HTR-8/SVneo (cell line): ENCODE measurements around the gene CDK5RAP3.

ENCODE experiments used
- DNase-seq: peaks from one replicate; pipeline ENCODE4 v3.0.0; 2011; ENCODE audit warnings: low spot score, mixed read lengths; ENCODE audit not compliant: insufficient read length
- FAIRE-seq: peaks from 2 replicates; lab custom pipeline; 2011; peaks lifted over from hg19 to GRCh38; lab: Jason Lieb, UNC

The CDK5RAP3 gene

DNA sequence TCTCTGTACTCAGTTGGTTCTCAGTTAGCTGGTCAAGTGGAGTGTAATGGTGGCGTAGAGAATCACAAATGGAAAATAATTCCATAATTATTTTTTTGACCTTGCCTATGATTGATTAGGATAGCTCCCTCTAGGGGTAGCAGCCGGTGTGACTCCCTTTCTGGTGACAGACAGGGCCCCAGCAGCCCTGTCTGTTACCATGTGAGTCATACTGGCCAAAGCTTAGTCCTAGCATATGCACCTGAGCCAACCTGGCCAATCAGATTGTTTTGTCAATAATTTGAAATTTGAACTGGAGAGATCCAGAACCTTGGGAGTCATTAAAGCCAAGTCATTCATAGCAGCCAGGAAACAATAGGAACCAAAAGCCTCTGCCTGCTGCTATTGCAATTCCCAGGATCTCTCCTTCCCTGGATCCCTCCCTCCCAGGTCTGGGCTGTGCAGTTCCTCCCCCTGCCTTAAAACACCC lies 23.9 kb upstream of the CDK5RAP3 start:
- peak; percentile 96 for DNase-seq
- FAIRE-seq: peak; percentile 76

DNA sequence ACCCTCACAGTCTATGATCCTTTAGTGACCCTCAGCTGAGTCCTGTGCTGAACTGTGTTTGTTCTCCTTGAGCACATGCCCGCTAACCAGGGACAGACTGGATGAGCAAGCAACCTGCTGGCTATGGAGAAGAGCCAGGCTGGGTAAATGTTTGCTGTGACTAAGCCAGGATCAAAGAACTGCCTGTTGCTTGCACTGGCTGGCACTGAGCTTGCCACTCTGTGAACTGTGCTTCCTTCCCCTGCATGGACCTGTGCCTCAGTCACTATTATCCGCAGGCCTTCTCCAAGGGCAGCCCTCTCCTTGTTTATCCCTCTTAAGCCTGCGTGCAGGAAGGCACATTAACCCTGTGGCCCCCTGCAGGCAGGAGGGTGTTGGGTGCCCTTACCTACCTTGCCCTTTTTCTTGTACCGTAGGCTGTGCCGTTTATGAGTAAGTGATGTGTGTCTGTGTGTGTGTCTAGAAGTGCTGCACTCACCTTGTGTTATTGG lies 22.2 kb upstream of the CDK5RAP3 start:
- no peak for DNase-seq
- peak; percentile 76 for FAIRE-seq

DNA sequence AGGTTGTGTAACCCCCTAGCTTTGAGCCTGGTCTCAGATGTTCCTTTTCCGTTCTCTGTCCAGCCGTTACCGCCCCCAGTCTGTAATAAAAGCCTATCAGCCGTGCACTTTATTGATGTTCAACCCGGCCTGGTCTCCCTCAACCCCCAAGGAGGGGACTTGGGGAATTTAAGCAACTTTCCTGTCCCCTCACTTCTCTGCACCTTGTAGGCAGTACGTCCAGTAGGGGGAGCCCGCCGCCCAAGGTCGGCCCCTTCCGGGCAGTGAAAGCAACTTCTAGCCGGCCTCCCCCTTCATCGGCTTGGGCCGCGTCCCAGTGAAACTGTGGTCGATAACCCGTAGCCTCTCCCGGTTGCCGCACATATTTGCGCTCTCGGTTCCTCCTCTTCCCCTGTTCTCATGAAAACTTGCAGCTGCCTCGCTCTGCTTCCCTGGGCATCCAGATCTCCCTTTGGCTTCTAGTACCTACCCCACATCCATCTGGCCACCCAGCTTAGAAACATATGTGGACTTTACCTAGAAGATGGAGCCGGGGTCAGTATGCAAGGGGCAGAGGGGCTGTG lies 21.6 kb upstream of the CDK5RAP3 start:
- DNase-seq (peak; percentile 87), FAIRE-seq (no peak)

DNA sequence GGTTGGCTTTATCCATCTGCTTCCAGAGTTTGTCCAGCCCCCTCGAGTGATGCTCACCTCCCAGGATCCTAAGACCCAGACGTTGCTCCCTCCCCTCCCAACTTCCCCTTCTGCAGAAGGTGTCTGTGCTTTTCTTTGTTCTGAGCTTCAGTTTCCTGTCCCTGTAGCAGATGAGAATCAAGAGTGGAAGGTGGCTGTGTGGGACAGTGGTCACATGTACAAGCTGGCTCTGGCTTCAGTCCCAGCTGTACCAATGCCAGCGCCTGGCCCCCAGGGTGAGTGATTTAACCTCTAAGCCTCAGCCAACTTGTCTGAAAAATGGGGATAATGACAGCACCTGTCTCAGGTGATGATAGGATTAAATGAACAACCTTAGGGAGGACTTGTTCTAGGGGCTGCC lies 21.0 kb upstream of the CDK5RAP3 start:
- FAIRE-seq: no peak

DNA sequence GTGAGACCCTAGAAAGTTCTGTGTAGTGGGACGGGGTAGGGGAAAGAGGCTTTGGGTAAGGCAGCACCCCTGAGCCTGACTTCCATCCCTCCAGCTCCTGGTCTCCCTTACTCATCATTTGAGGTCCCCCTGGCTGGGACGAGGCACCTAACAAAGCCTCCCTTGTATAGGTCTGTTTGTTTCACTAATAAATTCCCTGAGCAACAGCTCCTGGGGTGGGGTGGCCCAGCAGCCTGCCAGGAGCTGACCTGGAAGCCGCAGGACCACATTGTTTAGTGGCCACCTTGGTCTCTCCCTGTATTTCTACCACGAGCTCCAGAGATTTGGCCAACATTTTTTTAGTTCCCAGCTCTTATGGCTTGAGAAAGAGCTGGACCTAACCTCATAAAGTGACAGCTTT lies 20.5 kb upstream of the CDK5RAP3 start:
- no peak for FAIRE-seq
- DNase-seq: no peak

More for the DNA sequence above, 21.0 kb upstream of the CDK5RAP3 start:
- no peak for DNase-seq

DNA sequence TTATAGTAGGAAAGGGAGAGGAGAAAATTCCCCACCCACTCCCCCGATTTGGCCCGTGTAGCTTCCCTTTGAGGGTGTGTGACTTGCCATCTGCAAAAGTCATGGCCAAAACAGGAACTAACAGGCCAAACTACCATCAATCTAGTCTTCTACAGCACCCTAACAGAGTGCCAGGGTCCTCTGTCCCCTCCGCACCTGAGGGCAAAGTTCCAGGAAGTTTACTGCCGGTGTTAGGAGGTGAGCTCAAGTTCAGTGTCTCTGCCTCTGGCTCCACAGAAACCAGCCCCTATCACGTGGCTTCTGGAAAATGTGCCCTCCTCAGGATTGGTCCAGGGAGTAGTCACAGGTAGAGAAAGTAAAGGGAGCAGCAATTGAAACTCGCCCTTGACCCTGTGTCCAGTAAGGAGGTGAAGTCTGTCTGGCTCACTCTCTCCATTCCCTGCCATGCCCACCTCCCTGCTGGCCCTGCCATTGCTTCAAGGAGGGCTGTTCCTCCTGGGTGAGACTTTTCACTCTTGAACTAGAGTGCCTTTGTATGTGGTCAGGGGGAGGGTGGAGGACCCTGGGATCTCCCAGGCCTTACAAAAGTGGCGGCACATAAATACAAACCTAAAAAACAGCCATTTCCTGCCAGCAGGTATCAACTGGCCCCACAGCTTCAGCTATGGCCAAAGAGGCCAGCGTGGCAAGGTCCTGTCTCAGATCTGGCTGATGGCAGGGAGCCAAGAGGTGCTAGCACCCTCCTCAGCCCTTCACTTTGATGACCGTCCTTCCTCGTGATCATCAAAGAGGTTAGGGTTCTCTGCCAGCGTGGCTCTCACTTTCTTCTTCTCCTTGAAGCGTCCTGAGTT lies 18.5 kb upstream of the CDK5RAP3 start:
- DNase-seq: no peak
- FAIRE-seq: no peak

DNA sequence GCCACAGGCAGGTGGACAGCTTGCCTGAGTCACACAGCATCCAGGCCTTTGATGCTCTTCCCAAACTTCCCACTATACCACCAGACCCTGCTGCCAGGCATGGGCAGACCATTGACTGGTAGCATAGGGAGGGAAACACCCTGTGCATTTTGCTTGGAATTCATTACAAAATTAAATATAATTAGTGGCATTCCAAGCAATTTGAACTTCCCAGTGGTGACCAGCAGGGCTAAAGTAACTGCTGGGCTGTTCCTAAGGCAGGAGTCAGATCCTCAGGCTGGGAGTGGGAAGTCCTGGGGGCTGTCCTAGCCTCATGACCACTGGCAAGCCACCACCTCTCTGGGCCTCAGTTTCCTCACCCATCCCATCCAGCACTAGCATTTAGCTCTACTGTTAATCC lies 17.0 kb upstream of the CDK5RAP3 start:
- no peak for DNase-seq
- FAIRE-seq: no peak

DNA sequence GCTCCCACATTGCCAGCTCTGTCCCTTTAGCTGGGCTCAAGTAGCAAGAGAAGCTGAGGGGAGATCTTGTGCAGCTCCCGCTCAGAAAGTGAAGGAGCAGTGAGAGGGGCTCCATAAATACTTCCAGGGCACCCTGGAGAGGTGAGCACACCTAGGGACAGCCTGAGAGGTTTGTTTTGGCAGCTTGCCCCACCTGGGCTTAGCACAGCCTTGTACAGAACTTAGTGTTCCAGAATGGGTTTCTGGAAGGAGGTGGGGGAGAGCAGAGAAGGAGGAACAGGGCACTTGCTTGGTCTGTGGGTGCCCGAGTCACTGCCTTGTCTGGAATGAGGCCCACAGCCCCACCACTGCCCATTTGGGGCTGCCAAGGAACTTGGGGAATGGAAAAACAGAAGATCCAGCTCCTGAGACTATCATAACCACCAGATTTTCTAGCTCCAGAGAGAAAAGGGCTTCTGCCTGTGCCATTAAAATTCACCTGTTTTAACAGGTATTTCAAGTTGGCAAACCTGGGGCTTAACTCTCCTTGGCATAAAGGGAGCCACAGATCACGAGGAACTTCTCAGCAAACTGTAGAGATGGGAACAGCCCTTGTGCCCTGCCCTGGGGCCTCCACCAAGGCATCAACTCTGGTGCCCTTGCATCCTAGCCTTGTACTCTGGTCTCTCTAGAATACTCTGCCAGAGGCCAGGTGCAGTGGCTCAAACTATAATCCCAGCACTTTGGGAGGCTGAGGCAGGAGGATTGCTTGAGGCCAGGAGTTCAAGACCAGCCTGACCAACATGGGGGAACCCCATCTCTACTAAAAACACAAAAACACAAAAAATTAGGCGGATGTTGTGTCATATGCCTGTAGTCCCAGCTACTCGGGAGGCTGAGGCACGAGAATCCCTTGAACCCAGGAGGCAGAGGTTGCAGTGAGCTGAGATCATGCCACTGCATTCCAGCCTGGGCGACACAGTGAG lies 15.1 kb upstream of the CDK5RAP3 start:
- DNase-seq (no peak), FAIRE-seq (no peak)

DNA sequence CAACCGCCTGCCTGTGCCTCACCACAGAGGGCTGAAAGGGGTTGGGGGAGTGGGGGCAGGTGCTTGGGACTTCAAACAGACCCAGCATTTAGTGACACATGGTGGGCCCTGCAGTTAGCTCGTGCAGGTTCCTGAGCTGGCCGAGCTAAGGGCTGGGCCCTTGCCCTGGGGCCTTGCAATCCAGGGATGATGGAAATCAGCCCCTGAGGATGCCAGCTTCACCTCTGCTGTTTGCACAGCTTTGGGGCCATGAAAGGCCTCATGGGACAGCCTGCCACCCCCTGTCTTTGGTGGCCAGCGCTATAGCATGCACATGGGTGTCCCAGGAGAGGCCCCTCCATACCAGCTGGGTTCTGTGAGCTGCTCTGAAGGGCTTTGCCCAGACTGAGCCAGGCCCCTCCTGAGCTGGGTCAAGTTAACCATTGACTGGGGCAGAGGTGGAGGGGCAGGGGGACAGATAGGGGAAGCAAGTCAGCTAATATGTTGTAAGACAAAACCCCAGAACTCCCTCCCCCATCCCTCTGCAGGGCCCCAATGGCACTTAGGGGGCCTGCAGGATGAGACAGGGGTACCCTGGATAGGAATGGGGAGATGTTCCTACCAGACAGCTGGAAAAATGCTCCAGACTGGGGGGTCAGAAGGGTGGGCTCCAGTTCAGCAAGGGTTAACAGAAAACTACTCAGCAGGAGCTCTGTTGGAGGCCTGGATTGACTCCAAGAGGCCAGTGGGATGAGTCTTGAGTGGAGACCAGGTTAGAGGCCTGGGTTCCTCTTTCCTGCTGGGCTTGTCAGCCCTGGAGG lies 13.9 kb upstream of the CDK5RAP3 start:
- DNase-seq: no peak
- no peak for FAIRE-seq

DNA sequence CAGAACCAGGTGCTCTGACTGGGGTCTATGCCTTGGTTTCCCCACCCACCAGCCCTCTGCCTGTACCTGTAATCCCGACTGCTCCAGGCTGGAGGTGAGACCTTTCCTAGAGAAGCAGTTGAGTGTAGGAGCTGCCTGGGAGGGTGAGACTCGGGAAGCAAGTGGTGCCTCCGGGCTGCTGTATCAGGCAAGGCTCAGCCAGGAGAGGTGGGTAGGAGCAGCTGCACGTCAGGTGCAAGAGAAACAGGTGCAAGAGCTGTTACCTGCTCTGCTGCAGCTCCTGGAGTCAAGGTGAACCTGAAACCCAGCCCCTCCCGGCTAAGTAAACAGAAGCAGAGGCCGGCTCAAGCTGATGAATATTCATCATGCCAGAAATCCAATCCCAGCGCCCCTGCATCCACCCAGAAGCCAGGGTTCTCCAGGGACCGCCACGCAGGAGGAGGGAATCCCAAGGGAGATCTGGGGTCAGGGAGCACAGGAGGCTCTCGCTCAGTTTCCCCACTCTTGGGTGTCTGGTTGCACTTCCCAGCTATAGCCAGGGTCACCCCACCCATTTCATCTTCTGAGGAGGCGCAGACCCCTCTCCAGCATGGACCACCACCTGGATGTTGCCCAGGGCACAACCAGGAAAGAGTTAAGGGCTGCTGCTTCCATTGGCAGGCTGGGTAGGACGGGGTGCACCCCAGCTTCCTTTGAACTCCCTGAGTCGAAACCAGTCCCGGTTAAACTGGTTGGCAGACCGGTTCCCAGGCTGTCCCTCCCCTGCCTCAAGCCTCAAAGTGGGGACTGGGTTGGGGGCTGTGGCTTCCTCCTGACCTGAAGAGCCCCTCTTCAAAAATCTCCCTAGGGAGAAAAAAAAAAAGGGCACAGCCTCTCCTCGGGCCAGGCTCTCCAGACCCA lies 13.1 kb upstream of the CDK5RAP3 start, which contains the start of gene PRR15L:
Gene PRR15L, minus strand, starts transcription at position 293 of the 900 bp plus-strand sequence. CDS start 4,649 bp downstream, outside the sequence.
- DNase-seq (no peak), FAIRE-seq (peak; percentile 44)

DNA sequence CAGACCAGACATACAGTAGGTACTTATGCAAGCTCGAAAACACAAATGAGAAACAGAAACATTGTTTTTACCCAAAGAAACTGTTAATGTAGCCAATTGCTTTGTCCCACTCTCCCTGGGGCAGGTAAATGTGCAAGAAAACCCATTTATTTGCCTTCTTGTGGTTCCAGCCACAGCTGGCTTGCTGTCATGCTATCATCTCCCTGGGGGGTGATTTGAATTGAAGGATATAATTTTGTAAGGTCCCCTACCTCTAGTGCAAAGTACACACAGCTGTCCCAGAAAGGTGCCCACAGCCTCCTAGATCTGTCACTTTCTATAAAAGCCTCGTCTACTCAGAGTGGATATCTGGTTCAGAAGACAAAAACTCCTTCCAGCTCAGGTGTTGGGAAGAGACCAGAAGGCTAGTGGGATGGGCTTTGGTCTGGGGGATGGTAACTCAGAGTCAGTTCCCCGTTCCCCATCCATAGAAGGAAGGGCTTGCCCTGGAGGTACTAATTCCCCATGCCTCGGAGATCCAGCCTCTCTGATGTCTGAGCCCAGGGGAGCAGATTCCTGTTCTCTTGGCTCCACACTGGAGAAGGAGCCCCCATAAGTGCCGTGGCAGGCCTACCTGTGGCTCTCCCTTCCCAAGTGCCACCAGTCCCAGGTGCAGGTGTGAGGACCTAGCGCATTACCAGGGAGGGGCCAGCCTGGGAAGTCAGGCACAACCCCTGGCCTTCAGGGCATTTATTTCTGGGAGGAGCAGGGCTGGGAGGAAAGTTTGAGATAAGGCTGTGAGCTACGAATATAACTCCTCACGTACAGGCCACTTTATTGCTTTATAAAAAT lies 10.9 kb upstream of the CDK5RAP3 start:
- DNase-seq: no peak

DNA sequence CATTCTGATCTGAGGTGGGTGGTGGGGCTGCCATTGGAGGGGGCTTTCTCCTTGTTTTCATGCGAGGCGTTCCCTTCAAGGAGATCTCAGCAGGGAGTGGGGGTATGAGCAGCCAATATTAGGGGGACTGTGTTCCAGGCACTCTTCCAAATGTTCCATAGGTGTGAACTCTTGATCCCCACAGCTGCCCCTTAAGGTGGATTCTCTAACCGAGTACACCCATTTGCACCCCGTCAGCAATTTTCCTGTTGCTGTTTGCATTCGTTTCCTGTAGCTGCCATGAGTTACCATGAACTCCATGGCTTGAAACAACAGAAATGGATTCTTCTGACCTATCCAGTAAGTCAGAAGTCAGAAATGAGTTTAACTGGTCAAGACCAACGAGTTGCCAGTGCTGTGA lies 9.5 kb upstream of the CDK5RAP3 start:
- FAIRE-seq (peak; percentile 9), DNase-seq (no peak)

More for the DNA sequence above, 10.9 kb upstream of the CDK5RAP3 start:
- no peak for FAIRE-seq

DNA sequence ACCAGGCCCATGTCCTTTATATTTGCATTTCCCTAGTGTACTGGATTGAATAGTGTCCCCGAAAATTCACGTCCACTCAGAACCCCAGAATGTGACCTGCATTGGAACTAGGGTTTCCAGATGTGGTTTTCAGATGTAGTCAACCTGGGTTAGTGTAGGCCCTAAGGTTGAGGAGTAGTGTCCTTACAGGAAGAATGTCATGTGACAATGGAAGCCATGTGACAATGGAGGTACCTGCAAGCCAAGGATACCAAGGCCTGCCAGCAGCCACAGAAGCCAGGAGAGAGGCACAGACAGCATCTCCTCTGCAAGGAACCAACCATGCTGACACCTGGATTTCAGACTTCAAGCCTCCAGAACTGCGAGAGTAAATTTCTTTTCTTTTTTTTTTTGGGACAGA lies 8.0 kb upstream of the CDK5RAP3 start:
- FAIRE-seq: no peak

DNA sequence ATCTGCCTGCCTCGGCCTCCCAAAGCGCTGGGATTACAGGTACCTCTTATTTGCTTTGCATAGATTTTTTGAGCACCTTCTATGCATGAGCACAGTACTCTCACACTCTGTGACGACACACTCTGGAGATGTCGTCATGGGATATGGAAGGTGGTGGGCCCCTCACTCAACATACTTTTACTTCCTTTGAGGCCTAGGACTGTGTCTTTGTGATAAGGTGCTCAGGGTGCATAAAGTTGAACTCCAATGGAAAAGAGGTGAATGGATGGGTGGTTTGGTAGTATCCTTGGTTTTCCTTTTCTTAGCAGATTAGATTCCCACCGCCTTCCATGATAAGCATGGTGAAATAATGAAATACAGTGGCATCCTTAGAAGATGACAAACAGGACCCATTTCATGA lies 6.1 kb upstream of the CDK5RAP3 start:
- no peak for FAIRE-seq
- no peak for DNase-seq

More for the DNA sequence above, 8.0 kb upstream of the CDK5RAP3 start:
- DNase-seq: no peak

DNA sequence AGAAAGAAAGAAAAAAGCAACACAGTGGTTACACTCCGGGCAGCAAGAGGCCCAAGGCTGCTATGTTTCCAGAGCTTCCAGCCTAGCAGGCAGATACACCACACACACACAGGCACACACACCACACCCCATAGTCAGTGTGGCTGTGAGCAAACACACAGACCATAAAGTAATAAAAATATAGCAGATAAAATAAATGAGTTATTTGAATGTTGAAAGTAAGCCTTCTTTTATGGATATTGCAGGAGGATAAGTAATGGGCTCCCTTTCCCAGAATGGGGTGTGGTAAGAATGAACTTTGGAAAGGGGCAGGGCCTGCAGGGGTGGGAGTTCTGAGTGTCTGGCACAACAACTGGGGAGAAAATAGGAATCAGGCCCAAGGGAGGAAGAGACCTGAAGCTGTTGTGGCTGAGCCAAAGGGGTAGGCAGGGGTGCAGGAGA lies 4.8 kb upstream of the CDK5RAP3 start:
- no peak for DNase-seq
- FAIRE-seq: no peak

DNA sequence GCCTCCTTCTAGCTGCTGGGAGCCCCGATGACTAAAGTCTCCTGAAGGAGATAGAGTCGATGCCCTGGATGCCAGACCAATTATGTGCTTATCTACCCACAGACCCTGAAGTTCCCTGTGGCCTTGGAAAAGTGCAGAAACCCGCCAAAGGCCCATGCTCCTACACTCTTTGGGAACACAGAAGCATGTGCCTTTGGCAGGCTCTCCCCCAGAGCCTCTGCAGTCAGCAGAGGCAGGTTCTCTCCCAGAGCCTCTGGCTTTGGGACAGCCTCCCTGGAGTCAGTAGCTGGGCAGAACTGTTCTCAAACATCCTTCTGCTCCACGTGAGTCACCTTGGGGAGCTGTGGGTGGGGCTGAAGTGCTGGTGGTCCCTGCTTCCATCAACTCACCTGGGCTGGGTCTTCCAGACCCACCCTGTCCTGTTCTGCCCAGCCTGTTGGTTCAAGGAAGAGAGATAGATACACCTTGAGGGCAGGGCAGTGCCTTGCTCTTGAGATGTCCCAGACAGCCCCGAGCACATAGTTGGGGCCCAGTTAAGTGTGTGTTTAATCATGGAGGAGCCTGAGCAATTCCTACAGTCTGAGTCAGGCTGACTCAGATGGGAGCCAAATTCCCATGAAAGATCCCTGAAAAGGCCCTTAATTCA lies 3.2 kb upstream of the CDK5RAP3 start:
- FAIRE-seq (no peak), DNase-seq (peak; percentile 50)

DNA sequence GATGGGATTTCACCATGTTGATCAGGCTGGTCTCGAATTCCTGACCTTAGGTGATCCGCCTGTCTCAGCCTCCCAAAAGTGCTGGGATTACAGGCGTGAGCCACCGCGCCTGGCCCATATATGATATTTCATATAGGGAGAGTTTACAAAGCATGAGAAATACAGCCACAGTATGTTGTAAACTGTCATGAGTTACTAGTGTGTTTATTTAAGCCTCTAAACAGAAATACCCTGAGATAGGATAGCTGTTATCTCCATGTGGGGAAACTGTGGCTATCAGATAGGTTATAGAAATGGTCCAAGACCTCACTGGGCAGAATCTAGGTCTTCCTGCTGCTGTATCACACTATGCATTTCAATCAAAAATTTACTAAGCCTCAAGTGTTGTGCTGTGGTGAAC lies 2.1 kb upstream of the CDK5RAP3 start:
- DNase-seq: no peak
- no peak for FAIRE-seq
